SK-N-SH (cell line): ENCODE data around the gene HTR1B.

Experiments
- CTCF ChIP-seq: fragments of 200-600 bp; sonication (generic); IDR thresholded peaks from 2 replicates; pipeline ENCODE4 v1.6.1; 2017; ENCODE audit warnings: antibody characterized with exemption, mild to moderate bottlenecking, moderate library complexity
- ELF1 ChIP-seq: IDR thresholded peaks from 2 replicates; pipeline ENCODE4 v1.4.0; 2012
- EP300 ChIP-seq, 2 experiments: IDR thresholded peaks; 2 replicates each; pipeline versions ENCODE4 v1.4.0 to v1.6.1; 2012; ENCODE audit warnings: borderline replicate concordance in 1 of 2, low read depth in 1 of 2, low read length in 1 of 2
- EZH2phosphoT487 ChIP-seq: fragments of 200-600 bp; sonication (generic); IDR thresholded peaks from 2 replicates; pipeline ENCODE4 v1.6.1; 2017; ENCODE audit warnings: low read depth, mixed run types, mild to moderate bottlenecking, antibody characterized with exemption, moderate library complexity, borderline replicate concordance
- GABPA ChIP-seq: IDR thresholded peaks from 2 replicates; pipeline ENCODE4 v1.4.0; 2012; ENCODE audit warnings: low read depth, mild to moderate bottlenecking
- JUND ChIP-seq: IDR thresholded peaks from 2 replicates; pipeline ENCODE4 v1.4.0; 2012
- REST ChIP-seq: IDR thresholded peaks from 2 replicates; pipeline ENCODE4 v1.6.1; 2012; ENCODE audit warnings: mild to moderate bottlenecking, low read depth, low read length, moderate library complexity
- SIN3A ChIP-seq: IDR thresholded peaks from 2 replicates; pipeline ENCODE4 v1.6.1; 2012; ENCODE audit warnings: low read depth, mild to moderate bottlenecking, low read length, moderate library complexity, borderline replicate concordance
- SMC3 ChIP-seq: IDR thresholded peaks from 2 replicates; pipeline ENCODE4 v1.6.1; 2012; ENCODE audit warnings: low read depth, low read length, improper control_type of control experiment
- TCF12 ChIP-seq: IDR thresholded peaks from 2 replicates; pipeline ENCODE4 v1.4.0; 2012
- USF2 ChIP-seq: fragments of 150-350 bp; IDR thresholded peaks from 2 replicates; pipeline ENCODE4 v1.6.1; 2017; ENCODE audit warnings: antibody characterized with exemption, low read length, low read depth, borderline replicate concordance
- ZBTB33 ChIP-seq: IDR thresholded peaks from 2 replicates; pipeline ENCODE4 v1.4.0; 2012; ENCODE audit warnings: low read depth, borderline replicate concordance

GRCh38 chr6:77454386-77454785 is 8.9 kb downstream of the HTR1B start:
- TF ChIP-seq CTCF, result no peak
- TF ChIP-seq EP300 (IDR thresholded peaks at IDR 0.05; ENCODE audit: borderline replicate concordance in 1 of 2, low read depth in 1 of 2, low read length in 1 of 2), result no peak
- no peak for TF ChIP-seq ELF1
- no peak for TF ChIP-seq EZH2phosphoT487
- no peak for TF ChIP-seq REST
- no peak for TF ChIP-seq SMC3
- no peak for TF ChIP-seq USF2
- TF ChIP-seq SIN3A, result no peak
- no peak for TF ChIP-seq GABPA
- TF ChIP-seq TCF12, result no peak
- no peak for TF ChIP-seq ZBTB33
- no peak for TF ChIP-seq JUND
